Left ventricle myocardium inferior (tissue), 1 donor: ENCODE measurements around the gene KATNIP. TPM values are rescaled to one million over a fixed set of nuclear protein-coding genes. Genes with fewer than 3 reads are reported as not detected.

Experiments
- DNase-seq: peaks from one replicate; pipeline ENCODE4 v3.0.0-alpha.2; 2020
- H3K27ac ChIP-seq: fragments of 200-600 bp; replicated peaks from 2 replicates; pipeline ENCODE4 v1.8.0; 2021
- H3K27me3 ChIP-seq: fragments of 200-600 bp; 2 replicates; pipeline ENCODE4 v1.8.0; 2021; ENCODE audit warnings: low read depth
- H3K36me3 ChIP-seq: fragments of 200-600 bp; 2 replicates; pipeline ENCODE4 v1.8.0; 2021
- H3K4me1 ChIP-seq: fragments of 200-600 bp; 2 replicates; pipeline ENCODE4 v1.8.0; 2021
- H3K4me3 ChIP-seq: fragments of 200-600 bp; 2 replicates; pipeline ENCODE4 v1.8.0; 2021; ENCODE audit warnings: mild to moderate bottlenecking, moderate library complexity
- H3K9me3 ChIP-seq: fragments of 200-600 bp; replicated peaks from 2 replicates; pipeline ENCODE4 v1.8.0; 2021
- intact Hi-C: fragments of 100-400 bp; cut with micrococcal nuclease; formaldehyde crosslinking; loops from one replicate; pipeline ENCODE4 v1.11.0; 2022
- long read RNA-seq: library from polyadenylated mRNA; unstranded; transcript quantifications from one replicate; pipeline ENCODE4 v2.0.0, GENCODE V29; 2021
- total RNA-seq: library from RNA; stranded (reverse); fragmentation: NEBNext Ultra II Directional; extraction: Animal tissue kit (Norgen Biotek cat#: 25700); gene quantifications from one replicate; pipeline ENCODE4 v1.2.1, GENCODE V29; 2021
- TF ChIP-seq, protein P1 (sequence below): fragments of 200-600 bp; IDR thresholded peaks from 2 replicates; pipeline ENCODE4 v1.8.0; 2021; ENCODE audit warnings: antibody characterized with exemption, mild to moderate bottlenecking, borderline replicate concordance
- donor health status: DM: no; HTN: yes; CAD: no; lungs with severe emphysema.

Gene KATNIP
- 12.0 TPM for total RNA-seq
- long read RNA-seq, partial matches to known transcripts = 7 of 8 reads
- long read RNA-seq, other reads (novel, unspliced or antisense) = 1 of 8 reads

DNA sequence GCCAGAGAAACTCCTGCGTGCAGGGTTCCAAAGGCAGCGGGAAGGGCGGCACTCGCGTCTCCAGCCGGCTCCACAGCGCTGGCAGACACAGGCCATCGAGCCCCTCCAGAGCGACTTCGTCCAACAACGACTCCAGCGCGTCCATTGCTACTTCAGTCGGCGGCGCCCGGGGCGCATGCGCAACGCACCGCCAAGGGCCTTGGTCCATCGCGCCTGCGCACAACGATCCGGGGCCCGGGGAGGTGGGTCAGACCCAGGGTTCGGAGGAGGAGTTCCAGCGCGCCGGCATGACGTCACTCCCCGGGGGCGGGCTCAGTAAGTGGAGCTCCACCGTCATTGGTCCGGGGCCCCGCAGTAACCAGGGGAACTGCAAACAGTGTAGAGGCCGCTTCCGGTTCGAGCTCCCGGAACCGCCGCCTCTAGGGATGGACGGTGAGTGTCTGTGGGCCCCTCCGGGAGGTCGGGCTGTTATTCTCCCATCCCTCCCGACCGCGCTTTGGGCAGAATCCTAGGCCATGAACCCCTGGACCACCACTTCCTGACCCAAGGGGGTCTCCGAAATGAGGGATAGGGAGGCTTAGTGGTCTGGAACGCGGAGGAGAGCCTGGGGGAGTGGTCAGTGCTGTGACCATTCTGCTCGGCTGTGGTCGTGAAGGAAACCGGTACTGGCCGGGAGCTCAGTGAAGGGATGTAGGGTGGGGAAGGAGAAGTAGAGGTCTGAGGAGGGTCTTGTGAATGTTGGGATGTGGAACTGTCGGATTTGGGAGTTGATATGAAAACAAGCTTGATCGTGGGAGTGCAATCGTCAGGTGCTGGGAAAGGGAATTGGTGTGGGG lies at the start of gene KATNIP, which contains the start of gene GTF3C1:
Gene KATNIP, plus strand, starts transcription at position 399 of the 836 bp plus-strand sequence. Its CDS starts 27 bp downstream, at position 426.
Gene GTF3C1, minus strand, starts transcription at position 168 of the 836 bp plus-strand sequence. Its CDS starts 23 bp downstream, at position 145.
- H3K27me3 ChIP-seq = no peaks in the 10 kb centered on the region
- intact Hi-C loops = no loop called here
- H3K4me3 ChIP-seq = peak within 1 kb of the TSS; percentile 93
- no peaks in the 10 kb centered on the region for H3K9me3 ChIP-seq
- H3K36me3 ChIP-seq = peaks cover 11% of the 10 kb centered on the region
- DNase-seq = peak; percentile 100
- peaks cover 51% of the 10 kb centered on the region for H3K4me1 ChIP-seq
- TF ChIP-seq, protein P1, sequence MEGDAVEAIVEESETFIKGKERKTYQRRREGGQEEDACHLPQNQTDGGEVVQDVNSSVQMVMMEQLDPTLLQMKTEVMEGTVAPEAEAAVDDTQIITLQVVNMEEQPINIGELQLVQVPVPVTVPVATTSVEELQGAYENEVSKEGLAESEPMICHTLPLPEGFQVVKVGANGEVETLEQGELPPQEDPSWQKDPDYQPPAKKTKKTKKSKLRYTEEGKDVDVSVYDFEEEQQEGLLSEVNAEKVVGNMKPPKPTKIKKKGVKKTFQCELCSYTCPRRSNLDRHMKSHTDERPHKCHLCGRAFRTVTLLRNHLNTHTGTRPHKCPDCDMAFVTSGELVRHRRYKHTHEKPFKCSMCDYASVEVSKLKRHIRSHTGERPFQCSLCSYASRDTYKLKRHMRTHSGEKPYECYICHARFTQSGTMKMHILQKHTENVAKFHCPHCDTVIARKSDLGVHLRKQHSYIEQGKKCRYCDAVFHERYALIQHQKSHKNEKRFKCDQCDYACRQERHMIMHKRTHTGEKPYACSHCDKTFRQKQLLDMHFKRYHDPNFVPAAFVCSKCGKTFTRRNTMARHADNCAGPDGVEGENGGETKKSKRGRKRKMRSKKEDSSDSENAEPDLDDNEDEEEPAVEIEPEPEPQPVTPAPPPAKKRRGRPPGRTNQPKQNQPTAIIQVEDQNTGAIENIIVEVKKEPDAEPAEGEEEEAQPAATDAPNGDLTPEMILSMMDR = no peak
- H3K27ac ChIP-seq = peak within 1 kb of the TSS; percentile 90

DNA sequence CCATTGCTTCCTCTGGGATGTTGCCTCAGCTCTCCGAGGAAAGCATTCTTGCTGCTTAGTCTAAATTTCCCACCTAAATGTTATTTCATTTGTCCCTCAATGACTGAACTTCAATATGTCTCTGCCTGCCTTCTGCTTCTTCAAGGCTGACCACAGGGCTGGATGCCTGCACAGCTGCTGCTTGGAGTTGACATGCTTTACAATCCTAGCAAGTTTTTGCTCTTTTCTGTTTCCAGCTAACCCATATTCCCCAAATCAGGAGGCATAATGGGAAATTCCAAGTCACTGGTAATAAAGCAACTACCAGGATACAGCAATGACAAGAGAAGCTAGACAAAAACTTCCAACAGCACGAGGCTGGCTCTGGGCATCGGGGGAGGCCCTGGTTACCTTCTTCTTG lies 49.1 kb upstream of the KATNIP start:
- Histone ChIP-seq H3K9me3 (no peaks in the 10 kb centered on the region), H3K27ac (no peak overlapping the region), H3K36me3 (peaks cover 100% of the 10 kb centered on the region), H3K27me3 (no peaks in the 10 kb centered on the region), H3K4me3 (no peak overlapping the region), H3K4me1 (peaks cover 34% of the 10 kb centered on the region)
- intact Hi-C loops = no loop called here
- TF ChIP-seq, protein P1 = no peak
- DNase-seq = no peak

DNA sequence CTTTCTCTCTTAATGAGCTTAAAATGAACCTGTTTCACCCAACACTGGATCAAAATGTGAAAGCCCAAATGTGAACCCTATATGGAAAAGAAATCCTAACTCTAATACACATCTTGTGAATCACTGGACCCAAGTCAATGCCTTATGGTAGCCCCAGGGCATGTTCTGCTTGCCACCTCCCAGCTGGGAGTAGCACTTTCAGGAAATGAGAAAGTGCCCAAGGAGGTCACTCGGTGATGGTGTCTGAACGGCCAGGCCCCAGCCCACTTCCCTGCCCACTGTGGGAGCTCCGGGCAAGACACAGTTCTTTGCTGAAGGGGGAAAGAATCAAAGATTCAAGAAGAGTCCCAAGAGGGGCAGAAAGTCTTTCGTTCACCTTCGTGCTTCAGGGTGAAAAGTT lies 46.3 kb upstream of the KATNIP start:
- TF ChIP-seq, protein P1 = no peak
- Histone ChIP-seq H3K27me3 (no peaks in the 10 kb centered on the region), H3K9me3 (no peaks in the 10 kb centered on the region), H3K4me3 (no peak overlapping the region), H3K36me3 (peaks cover 100% of the 10 kb centered on the region), H3K4me1 (peaks cover 35% of the 10 kb centered on the region), H3K27ac (peak overlapping the region; percentile 87)
- intact Hi-C loops = no loop called here
- no peak for DNase-seq

DNA sequence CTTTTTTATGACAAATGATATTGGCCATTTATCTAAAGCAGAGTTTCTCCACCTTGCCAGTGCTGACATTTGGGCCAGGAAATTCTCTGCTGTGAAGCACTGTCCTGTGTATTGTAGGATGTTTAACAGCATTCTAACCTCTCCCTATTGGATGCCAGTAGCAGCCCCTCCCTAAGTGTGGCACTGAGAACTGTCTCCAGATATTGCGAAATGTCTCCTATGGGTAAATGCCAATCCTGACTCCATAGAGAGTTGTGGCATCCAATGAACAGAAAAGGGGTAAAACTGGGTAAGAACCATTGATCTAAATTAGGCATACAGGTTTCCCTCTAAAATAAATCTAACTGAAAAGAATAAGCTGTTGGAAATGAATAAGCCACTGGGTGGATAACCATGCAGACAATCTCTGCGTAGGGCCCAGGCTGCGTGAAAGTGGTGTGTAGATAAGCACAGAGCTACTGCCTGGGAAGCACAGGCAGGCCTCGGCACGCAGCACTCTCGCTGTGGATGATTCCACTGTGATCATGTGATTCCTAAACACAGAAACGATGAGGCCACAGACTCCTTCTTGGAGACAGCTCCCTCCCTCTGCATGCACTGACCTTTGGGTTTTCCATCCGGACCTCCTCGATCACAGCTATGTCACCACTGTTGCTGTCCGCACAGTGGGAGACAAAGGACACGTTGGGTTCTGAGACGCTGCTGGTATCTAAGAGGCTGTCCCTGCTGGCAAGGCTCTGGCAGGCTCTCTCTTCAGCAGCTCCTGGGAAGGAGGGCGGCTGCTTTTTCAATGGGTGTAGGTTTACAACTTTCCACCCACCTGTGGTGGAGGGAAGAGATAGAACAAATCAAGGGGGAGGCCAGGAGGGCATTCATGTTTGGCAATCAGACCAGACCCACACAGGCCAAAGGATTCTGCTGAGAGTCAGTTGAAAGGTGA lies 44.4 kb upstream of the KATNIP start:
- peak overlapping the region; percentile 87 for H3K27ac ChIP-seq

DNA sequence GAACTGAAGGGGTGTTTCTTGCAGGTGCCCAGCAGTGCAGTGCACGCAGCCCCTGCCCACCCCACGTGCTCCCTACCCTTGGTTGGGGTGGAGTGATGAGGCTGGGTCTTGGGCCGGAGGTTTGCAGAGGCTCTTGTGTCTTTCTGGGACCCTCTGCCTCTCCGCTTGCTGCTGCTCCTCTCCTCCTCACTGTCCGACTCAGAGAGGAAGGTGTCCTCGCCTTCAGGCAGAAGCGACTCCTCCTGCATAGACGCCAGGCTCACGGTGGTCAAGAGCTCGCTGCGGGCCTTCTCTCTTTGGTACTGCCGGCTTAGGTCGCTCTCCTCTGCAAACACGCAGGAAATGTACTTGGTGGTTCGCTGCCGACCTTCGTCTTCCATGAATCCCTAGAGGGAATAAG lies 43.2 kb upstream of the KATNIP start:
- TF ChIP-seq, protein P1 = no peak
- H3K4me1 ChIP-seq = peaks cover 30% of the 10 kb centered on the region
- intact Hi-C loops = no loop called here

More for the DNA sequence above, 44.4 kb upstream of the KATNIP start:
- no peaks in the 10 kb centered on the region for H3K27me3 ChIP-seq
- peaks cover 21% of the 10 kb centered on the region for H3K4me1 ChIP-seq
- no peaks in the 10 kb centered on the region for H3K9me3 ChIP-seq
- intact Hi-C loops = no loop called here
- TF ChIP-seq, protein P1 = no peak
- peaks cover 99% of the 10 kb centered on the region for H3K36me3 ChIP-seq
- peak; percentile 43 for DNase-seq
- no peak overlapping the region for H3K4me3 ChIP-seq

More for the DNA sequence above, 43.2 kb upstream of the KATNIP start:
- H3K36me3 ChIP-seq = peaks cover 99% of the 10 kb centered on the region
- no peak overlapping the region for H3K4me3 ChIP-seq
- no peak for DNase-seq
- no peaks in the 10 kb centered on the region for H3K9me3 ChIP-seq
- H3K27me3 ChIP-seq = no peaks in the 10 kb centered on the region
- H3K27ac ChIP-seq = peak overlapping the region; percentile 87
